MM.1S (cell line): ENCODE measurements around the gene RAB5IF.

Experiments used
- CTCF ChIP-seq: fragments of 300-600 bp; sonication (generic); IDR thresholded peaks from 2 replicates; pipeline ENCODE4 v1.5.1; 2016; ENCODE audit warnings: antibody characterized with exemption, low read length, mixed read lengths
- EZH2 ChIP-seq: fragments of 300-600 bp; sonication (generic); optimal IDR thresholded peaks from 2 replicates; pipeline ENCODE3; 2017; ENCODE audit warnings: low read depth, mild to moderate bottlenecking, antibody characterized with exemption, low read length, mixed read lengths
- EZH2phosphoT487 ChIP-seq: fragments of 300-600 bp; sonication (generic); IDR thresholded peaks from 2 replicates; pipeline ENCODE4 v1.6.1; 2018; ENCODE audit warnings: antibody characterized with exemption, low read length

- TF ChIP-seq CTCF (no peak), EZH2phosphoT487 (no peak), EZH2 (no peak)
Observed at GRCh38 chr20:36658300-36658699, 52.7 kb downstream of the RAB5IF start.
